IMR-90 (cell line): ENCODE measurements around the gene PRKAG2. TPM values are rescaled to one million over a fixed set of nuclear protein-coding genes. Genes with fewer than 3 reads are reported as not detected.

ENCODE experiments used
- ATAC-seq: fragments of 200-7000 bp; cut with Tn5 transposase; 2 replicates; pipeline ENCODE4 v1.9.1; 2020; ENCODE audit warnings: low read depth, mild to moderate bottlenecking, moderate library complexity
- BruUV-seq: library from RNA; stranded (reverse); fragments of 400-500 nt; replicated peaks from 2 replicates; lab custom pipeline; 2021; lab: Mats Ljungman, UMichigan
- CTCF ChIA-PET: fragments of 300-600 bp; formaldehyde crosslinking; extraction: SDS; loops from one replicate; lab custom pipeline; 2021; ENCODE audit warnings: antibody characterized with exemption; lab: Yijun Ruan, JAX
- POLR2A ChIA-PET: fragments of 300-600 bp; sonication (Branson Sonifier 250); formaldehyde crosslinking; loops from one replicate; lab custom pipeline; 2022; ENCODE audit warnings: antibody characterized with exemption; ENCODE audit not compliant: unreplicated experiment; lab: Charles Lee
- DNase-seq: peaks from one replicate; pipeline ENCODE4 v3.0.0; 2013
- H2AFZ ChIP-seq: replicated peaks from 2 replicates; pipeline ENCODE3; 2013; ENCODE audit warnings: low read length, mild to moderate bottlenecking; ENCODE audit not compliant: poor library complexity
- H2AK5ac ChIP-seq: 2 replicates; pipeline ENCODE4 v1.6.1; 2013; ENCODE audit warnings: low read depth, low read length, inconsistent platforms
- H2AK9ac ChIP-seq: replicated peaks from 2 replicates; pipeline ENCODE3; 2013; ENCODE audit warnings: mild to moderate bottlenecking, low read depth, low read length, moderate library complexity; ENCODE audit not compliant: poor library complexity
- H2BK120ac ChIP-seq: 2 replicates; pipeline ENCODE4 v1.6.1; 2013; ENCODE audit warnings: low read depth, low read length, inconsistent platforms
- H2BK15ac ChIP-seq: 3 replicates; pipeline ENCODE4 v1.6.1; 2013; ENCODE audit warnings: low read depth, low read length, inconsistent platforms
- H2BK20ac ChIP-seq: 2 replicates; pipeline ENCODE4 v1.6.1; 2013; ENCODE audit warnings: low read depth, mild to moderate bottlenecking, inconsistent platforms, low read length, moderate library complexity
- H2BK5ac ChIP-seq: 2 replicates; pipeline ENCODE4 v1.6.1; 2013; ENCODE audit warnings: mild to moderate bottlenecking, low read depth, low read length, inconsistent platforms; ENCODE audit not compliant: poor library complexity, severe bottlenecking
- H3K14ac ChIP-seq: replicated peaks from 2 replicates; pipeline ENCODE4 v1.6.1; 2013; ENCODE audit warnings: low read depth, low read length, inconsistent platforms
- H3K18ac ChIP-seq: 2 replicates; pipeline ENCODE4 v1.6.1; 2013; ENCODE audit warnings: low read depth, low read length, control low read depth
- H3K23ac ChIP-seq: 2 replicates; pipeline ENCODE4 v1.6.1; 2013; ENCODE audit warnings: low read depth, low read length, inconsistent platforms
- H3K27ac ChIP-seq: 2 replicates; pipeline ENCODE4 v1.5.1; 2013; ENCODE audit warnings: mild to moderate bottlenecking, control low read depth, low read length; ENCODE audit not compliant: insufficient read depth
- H3K27me3 ChIP-seq: 2 replicates; pipeline ENCODE4 v1.6.1; 2013; ENCODE audit warnings: low read length; ENCODE audit not compliant: control insufficient read depth, insufficient read depth
- H3K36me3 ChIP-seq: 2 replicates; pipeline ENCODE4 v1.6.1; 2013; ENCODE audit warnings: low read length, mixed read lengths; ENCODE audit not compliant: control insufficient read depth, insufficient read depth
- H3K4ac ChIP-seq: 2 replicates; pipeline ENCODE4 v1.6.1; 2013; ENCODE audit warnings: low read depth, low read length, inconsistent platforms
- H3K4me1 ChIP-seq: 2 replicates; pipeline ENCODE4 v1.6.1; 2013; ENCODE audit warnings: low read length, mixed read lengths; ENCODE audit not compliant: control insufficient read depth, insufficient read depth
- H3K4me2 ChIP-seq: 2 replicates; pipeline ENCODE4 v1.6.1; 2013; ENCODE audit warnings: low read depth, mild to moderate bottlenecking, control low read depth, low read length, moderate library complexity
- H3K4me3 ChIP-seq: 2 replicates; pipeline ENCODE4 v1.5.1; 2013; ENCODE audit warnings: low read depth, mild to moderate bottlenecking, control low read depth, low read length, moderate library complexity; ENCODE audit not compliant: insufficient read depth
- H3K56ac ChIP-seq: 2 replicates; pipeline ENCODE4 v1.6.1; 2013; ENCODE audit warnings: low read length, inconsistent platforms; ENCODE audit not compliant: insufficient read depth; ENCODE audit errors: extremely low read depth
- H3K79me1 ChIP-seq, 2 experiments: 2 replicates each; pipeline ENCODE4 v1.6.1; 2013; ENCODE audit warnings: low read length in 2 of 2, inconsistent platforms in 1 of 2, low read depth in 1 of 2
- H3K9ac ChIP-seq: 2 replicates; pipeline ENCODE4 v1.6.1; 2013; ENCODE audit warnings: low read depth, low read length, control low read depth
- H3K9me1 ChIP-seq: 2 replicates; pipeline ENCODE4 v1.6.1; 2013; ENCODE audit warnings: low read length, inconsistent platforms; ENCODE audit not compliant: insufficient read depth
- H3K9me3 ChIP-seq: 2 replicates; pipeline ENCODE4 v1.6.1; 2013; ENCODE audit warnings: low read length; ENCODE audit not compliant: control insufficient read depth, insufficient read depth
- H4K20me1 ChIP-seq: 2 replicates; pipeline ENCODE4 v1.6.1; 2013; ENCODE audit warnings: low read length, inconsistent platforms; ENCODE audit not compliant: insufficient read depth
- H4K5ac ChIP-seq: 2 replicates; pipeline ENCODE4 v1.6.1; 2013; ENCODE audit warnings: mild to moderate bottlenecking, low read depth, low read length, control low read depth
- H4K8ac ChIP-seq, 2 experiments: 2 replicates each; pipeline ENCODE4 v1.6.1; 2013; ENCODE audit warnings: low read depth in 2 of 2, low read length in 2 of 2, control low read depth in 1 of 2, inconsistent platforms in 1 of 2
- H4K91ac ChIP-seq: 2 replicates; pipeline ENCODE4 v1.6.1; 2013; ENCODE audit warnings: low read depth, low read length, inconsistent platforms; ENCODE audit not compliant: insufficient read depth
- CEBPB ChIP-seq: IDR thresholded peaks from 2 replicates; pipeline ENCODE4 v1.6.1; 2012; ENCODE audit warnings: low read depth, low read length, improper control_type of control experiment
- CHD1 ChIP-seq: IDR thresholded peaks from 2 replicates; pipeline ENCODE4 v1.6.1; 2012; ENCODE audit warnings: low read depth, low read length, improper control_type of control experiment
- CTCF ChIP-seq: conservative IDR thresholded peaks from 2 replicates; pipeline ENCODE4 v1.5.1; 2012; ENCODE audit warnings: mild to moderate bottlenecking, low read depth, low read length, improper control_type of control experiment
- ELK1 ChIP-seq: fragments of 150-350 bp; IDR thresholded peaks from 2 replicates; pipeline ENCODE4 v1.6.1; 2016; ENCODE audit warnings: low read depth, mild to moderate bottlenecking, low read length, moderate library complexity, borderline replicate concordance
- MXI1 ChIP-seq: IDR thresholded peaks from 2 replicates; pipeline ENCODE4 v1.6.1; 2012; ENCODE audit warnings: low read depth, mild to moderate bottlenecking, low read length, moderate library complexity, borderline replicate concordance
- NFE2L2 ChIP-seq: fragments of 150-350 bp; IDR thresholded peaks from 2 replicates; pipeline ENCODE4 v1.6.1; 2016; ENCODE audit warnings: low read depth, mild to moderate bottlenecking, low read length
- POLR2A ChIP-seq: IDR thresholded peaks from 2 replicates; pipeline ENCODE4 v1.6.1; 2012; ENCODE audit warnings: mild to moderate bottlenecking, low read depth, low read length
- RAD21 ChIP-seq: IDR thresholded peaks from 2 replicates; pipeline ENCODE4 v1.6.1; 2012; ENCODE audit warnings: low read length, improper control_type of control experiment
- RCOR1 ChIP-seq: IDR thresholded peaks from 2 replicates; pipeline ENCODE4 v1.6.1; 2012; ENCODE audit warnings: mild to moderate bottlenecking, low read length, improper control_type of control experiment; ENCODE audit not compliant: insufficient replicate concordance
- RFX5 ChIP-seq: IDR thresholded peaks from 2 replicates; pipeline ENCODE4 v1.8.0; 2012; ENCODE audit warnings: low read depth, mild to moderate bottlenecking, low read length, moderate library complexity
- SMC3 ChIP-seq: fragments of 150-350 bp; IDR thresholded peaks from 2 replicates; pipeline ENCODE4 v1.6.1; 2016; ENCODE audit warnings: low read depth, mild to moderate bottlenecking, antibody characterized with exemption, low read length, moderate library complexity
- USF2 ChIP-seq: fragments of 150-350 bp; IDR thresholded peaks from 2 replicates; pipeline ENCODE4 v1.6.1; 2017; ENCODE audit warnings: mild to moderate bottlenecking, antibody characterized with exemption, low read length, low read depth
- WGBS, 2 experiments: methylation state at CpG; one replicate each; pipeline versions ENCODE4 v1.1.5 to v1.1.7; 2013; ENCODE audit warnings: missing lambda C conversion rate in 2 of 2; ENCODE audit not compliant: insufficient read length in 1 of 2; ENCODE audit errors: extremely low coverage in 2 of 2; 5-methylcytosine and 5-hydroxymethylcytosine counted together
- dilution Hi-C: fragments of 300-500 bp; cut with HindIII; formaldehyde crosslinking; loops from one replicate; pipeline ENCODE4 v1.14.3; 2018; ENCODE audit warnings: low sequenced_read_pairs; ENCODE audit not compliant: unreplicated experiment
- in situ Hi-C: fragments of 300-500 bp; cut with MboI; formaldehyde crosslinking; loops from 3 replicates; pipeline ENCODE4 v1.14.3; 2019; ENCODE audit warnings: low sequenced_read_pairs, inconsistent platforms, mixed read lengths
- intact Hi-C: fragments of 100-400 bp; cut with micrococcal nuclease; formaldehyde crosslinking; loops from 2 replicates; pipeline ENCODE4 v1.10.0; 2022
- polyA plus RNA-seq, 3 experiments: library from polyadenylated mRNA; depleted of rRNA; stranded (reverse); fragments of >200 nt; gene quantifications; 2 replicates each; pipeline ENCODE4 v1.2.3, GENCODE V29; 2012; ENCODE audit warnings: low replicate concordance in 1 of 3
- total RNA-seq: library from RNA; depleted of rRNA; stranded (reverse); fragments of >200 nt; gene quantifications from 2 replicates; pipeline ENCODE4 v1.2.3, GENCODE V29; 2012

The PRKAG2 gene
- total and polyA plus RNA-seq, 2 of the 4 experiments (the other 2 are of a cell fraction): 15.4 to 21.6 TPM

GRCh38 chr7:151592868-151593486 lies 283.9 kb downstream of the PRKAG2 start (continued):
- TF ChIP-seq POLR2A: no peak
- no peak; the same call in 1 of the 2 replicates for TF ChIP-seq RAD21

GRCh38 chr7:151592330-151592729 lies 284.6 kb downstream of the PRKAG2 start:
- Histone ChIP-seq H2AFZ (peak overlapping the region; percentile 60), H4K5ac (peak overlapping the region; percentile 54), H4K8ac (peak overlapping the region; percentile 7 to 78; a peak in 3 of 4 replicates), H3K14ac (peak overlapping the region; percentile 92), H3K27me3 (no peaks in the 10 kb centered on the region), H3K4me2 (no peak overlapping the region), H2BK5ac (peak overlapping the region; percentile 70), H3K9me1 (peaks cover 11% of the 10 kb centered on the region), H2AK9ac (peak overlapping the region; percentile 20), H3K18ac (peak overlapping the region; percentile 78), H4K91ac (peak overlapping the region; percentile 96), H3K9ac (no peak overlapping the region), H3K23ac (0 out of 2 replicates have a peak overlapping the region, but pooled peaks have one; percentile 60), H3K79me1 (peaks cover 10 to 49% of the 10 kb centered on the region in 2 experiments; a peak in 3 of 4 replicates), H2BK15ac (peak overlapping the region; percentile 45; the same call in 1 of the 3 replicates), H3K27ac (peak overlapping the region; percentile 42), H3K4me1 (peaks cover 8% of the 10 kb centered on the region), H3K56ac (0 out of 2 replicates have a peak overlapping the region, but pooled peaks have one; percentile 3), H3K9me3 (no peaks in the 10 kb centered on the region), H2BK20ac (peak overlapping the region; percentile 93), H2AK5ac (peak overlapping the region; percentile 88), H2BK120ac (peak overlapping the region; percentile 96), H3K4me3 (no peak overlapping the region), H3K4ac (peak overlapping the region; percentile 95), H3K36me3 (0 out of 2 replicates have a peak, but pooled peaks cover 1% of the 10 kb centered on the region), H4K20me1 (no peaks in the 10 kb centered on the region; the same call in 1 of the 2 replicates)
- 96% methylated on average over 10 of the region's 11 CpGs; no CpG with 5 or more reads in 1 of the 2 experiments for WGBS, 2 experiments
- ATAC-seq: no peak; the same call in 1 of the 2 replicates
- TF ChIP-seq MXI1: no peak
- TF ChIP-seq USF2: no peak
- TF ChIP-seq RAD21: no peak
- no peak for TF ChIP-seq POLR2A
- TF ChIP-seq SMC3: no peak
- no peak for TF ChIP-seq NFE2L2
- TF ChIP-seq CHD1: no peak
- no peak for TF ChIP-seq RCOR1
- no peak for TF ChIP-seq RFX5
- no peak for TF ChIP-seq CEBPB
- no peak for TF ChIP-seq ELK1
- TF ChIP-seq CTCF: no peak
- ChIA-PET CTCF (interaction anchor here (0.5 kb wide), 1 partner anchor 88 kb away, joined by 3 read pairs; no protein-coding TSS in a partner anchor), POLR2A (no interaction called here)
- intact Hi-C loops (no loop called here), dilution Hi-C loops (no loop called here), in situ Hi-C loops (no loop called here)
- no TSS peak for BruUV-seq
- DNase-seq: no peak
